HG02852 (cell line): ENCODE measurements around the gene CD82.

Experiments used
- ATAC-seq: cut with Tn5 transposase; IDR thresholded peaks from one replicate; pipeline ENCODE4 v1.9.1; 2021; ENCODE audit warnings: mild to moderate bottlenecking, moderate library complexity; ENCODE audit not compliant: unreplicated experiment

Gene CD82

GRCh38 chr11:44565211-44565952 lies at the start of gene CD82:
Gene CD82, plus strand, starts transcription at chr11:44565663. Its CDS starts 29,000 bp downstream, at chr11:44594663.
- peak; percentile 75 for ATAC-seq

GRCh38 chr11:44516688-44517507 lies 48.6 kb upstream of the CD82 start:
- ATAC-seq = no peak

GRCh38 chr11:44517541-44517940 lies 47.9 kb upstream of the CD82 start:
- no peak for ATAC-seq

- no peak for ATAC-seq
Observed at GRCh38 chr11:44518968-44519550, 46.4 kb upstream of the CD82 start.

GRCh38 chr11:44519989-44520737 lies 45.3 kb upstream of the CD82 start:
- no peak for ATAC-seq

- ATAC-seq = no peak
Observed at GRCh38 chr11:44521148-44521547, 44.3 kb upstream of the CD82 start.

- ATAC-seq = no peak
Observed at GRCh38 chr11:44522294-44522693, 43.2 kb upstream of the CD82 start.

- no peak for ATAC-seq
Observed at GRCh38 chr11:44524346-44524745, 41.1 kb upstream of the CD82 start.

GRCh38 chr11:44524751-44525201 lies 40.7 kb upstream of the CD82 start:
- no peak for ATAC-seq

- ATAC-seq = no peak
Observed at GRCh38 chr11:44525473-44526252, 39.8 kb upstream of the CD82 start.

- no peak for ATAC-seq
Observed at GRCh38 chr11:44526438-44526837, 39.0 kb upstream of the CD82 start.

GRCh38 chr11:44527476-44527875 lies 38.0 kb upstream of the CD82 start:
- ATAC-seq = no peak

- no peak for ATAC-seq
Observed at GRCh38 chr11:44528103-44528502, 37.4 kb upstream of the CD82 start.

GRCh38 chr11:44528581-44528980 lies 36.9 kb upstream of the CD82 start:
- no peak for ATAC-seq

GRCh38 chr11:44529895-44530412 lies 35.5 kb upstream of the CD82 start:
- no peak for ATAC-seq

- ATAC-seq = no peak
Observed at GRCh38 chr11:44530413-44531115, 34.9 kb upstream of the CD82 start.

- no peak for ATAC-seq
Observed at GRCh38 chr11:44531116-44531504, 34.4 kb upstream of the CD82 start.

- no peak for ATAC-seq
Observed at GRCh38 chr11:44531636-44532035, 33.8 kb upstream of the CD82 start.

- ATAC-seq = peak; percentile 75
Observed at GRCh38 chr11:44532809-44533208, 32.7 kb upstream of the CD82 start.
